ENCODE results near the gene LIME1. TPM values are rescaled to one million over a fixed set of nuclear protein-coding genes. Genes with fewer than 3 reads are reported as not detected.

The LIME1 gene
- total RNA-seq, 1 donor from 2014 or later = 32.4 TPM

GRCh38 chr20:63741676-63742380, 5.4 kb downstream of the LIME1 start:
- DNase-seq (ENCODE audit: extremely low spot score in 2 of 2) = no peak
- Histone ChIP-seq H3K27me3 (no peaks in the 10 kb centered on the region), H3K36me3 (peaks cover 0 to 19% of the 10 kb centered on the region in 2 donors), H3K4me1 (peaks cover 41% of the 10 kb centered on the region), H3K27ac (peak overlapping the region; percentile 84), H3K9me3 (no peaks in the 10 kb centered on the region), H3K4me3 (peak overlapping the region; percentile 54 to 85)
- intact Hi-C loops (cut with DNase I) = no loop called here
- TF ChIP-seq POLR2AphosphoS5 (IDR thresholded peaks at IDR 0.05; ENCODE audit: insufficient read depth in 1 of 2, low read depth in 1 of 2) = no peak
- no peak for TF ChIP-seq CTCF (IDR thresholded peaks at IDR 0.05)
- no peak for TF ChIP-seq POLR2A (IDR thresholded peaks at IDR 0.05)

GRCh38 chr20:63742381-63743024, 6.0 kb downstream of the LIME1 start:
- H3K27ac ChIP-seq = peak overlapping the region; percentile 84
- no peak for TF ChIP-seq POLR2A (IDR thresholded peaks at IDR 0.05)
- TF ChIP-seq POLR2AphosphoS5 (IDR thresholded peaks at IDR 0.05; ENCODE audit: insufficient read depth in 1 of 2, low read depth in 1 of 2) = no peak
- no peak for TF ChIP-seq CTCF (IDR thresholded peaks at IDR 0.05)
- H3K9me3 ChIP-seq = no peaks in the 10 kb centered on the region
- no peak overlapping the region for H3K4me3 ChIP-seq
- peaks cover 0 to 19% of the 10 kb centered on the region in 2 donors for H3K36me3 ChIP-seq
- H3K27me3 ChIP-seq = no peaks in the 10 kb centered on the region
- H3K4me1 ChIP-seq = peaks cover 34% of the 10 kb centered on the region
- no peak for DNase-seq (ENCODE audit: extremely low spot score in 2 of 2)
- intact Hi-C loops (cut with DNase I) = no loop called here

GRCh38 chr20:63743210-63743970, 6.9 kb downstream of the LIME1 start:
- peaks cover 25% of the 10 kb centered on the region for H3K4me1 ChIP-seq
- no peak overlapping the region for H3K4me3 ChIP-seq
- intact Hi-C loops (cut with DNase I) = no loop called here
- H3K27ac ChIP-seq = no peak overlapping the region
- peaks cover 0 to 19% of the 10 kb centered on the region in 2 donors for H3K36me3 ChIP-seq
- DNase-seq (ENCODE audit: extremely low spot score in 2 of 2) = no peak
- no peaks in the 10 kb centered on the region for H3K9me3 ChIP-seq
- H3K27me3 ChIP-seq = no peaks in the 10 kb centered on the region
- TF ChIP-seq POLR2A (IDR thresholded peaks at IDR 0.05) (no peak), CTCF (IDR thresholded peaks at IDR 0.05) (no peak), POLR2AphosphoS5 (IDR thresholded peaks at IDR 0.05; ENCODE audit: insufficient read depth in 1 of 2, low read depth in 1 of 2) (no peak)

- no peak for TF ChIP-seq POLR2A (IDR thresholded peaks at IDR 0.05)
- TF ChIP-seq POLR2AphosphoS5 (IDR thresholded peaks at IDR 0.05; ENCODE audit: insufficient read depth in 1 of 2, low read depth in 1 of 2) = no peak
- TF ChIP-seq CTCF (IDR thresholded peaks at IDR 0.05) = no peak
- H3K4me3 ChIP-seq = no peak overlapping the region
- intact Hi-C loops (cut with DNase I) = no loop called here
- H3K4me1 ChIP-seq = peaks cover 18% of the 10 kb centered on the region
- H3K9me3 ChIP-seq = no peaks in the 10 kb centered on the region
- no peaks in the 10 kb centered on the region for H3K27me3 ChIP-seq
- H3K36me3 ChIP-seq = peaks cover 0 to 19% of the 10 kb centered on the region in 2 donors
- no peak overlapping the region for H3K27ac ChIP-seq
- no peak for DNase-seq (ENCODE audit: extremely low spot score in 2 of 2)
Observed at GRCh38 chr20:63744158-63744557, 7.7 kb downstream of the LIME1 start.

Measured in vagina (tissue), 2 donors.